ENCODE measurements around the gene PGR.

Gene PGR

GRCh38 chr11:100984668-100985067 is 144.9 kb downstream of the PGR start:
- no peak overlapping the region for H2BK12ac ChIP-seq (ENCODE audit: low read length)
- H3K79me2 ChIP-seq (ENCODE audit: control insufficient read depth, insufficient read depth, low read length, poor library complexity): no peaks in the 10 kb centered on the region
- H2BK5ac ChIP-seq (ENCODE audit: low read depth, low read length, poor library complexity): no peak overlapping the region
- H3K27ac ChIP-seq (ENCODE audit: low read depth, low read length): no peak overlapping the region
- H4K91ac ChIP-seq (ENCODE audit: low read depth, low read length): no peak overlapping the region
- H3K4me1 ChIP-seq (ENCODE audit: control insufficient read depth in 1 of 2, insufficient read depth in 2 of 2, low read length in 2 of 2): no peaks in the 10 kb centered on the region
- no peaks in the 10 kb centered on the region for H3K27me3 ChIP-seq (ENCODE audit: insufficient read depth, low read length)
- H2AK5ac ChIP-seq (ENCODE audit: low read length): no peak overlapping the region
- H3K79me1 ChIP-seq (ENCODE audit: low read length): no peaks in the 10 kb centered on the region
- no peak overlapping the region for H3K9ac ChIP-seq (ENCODE audit: low read length)
- H3K18ac ChIP-seq (ENCODE audit: low read length): no peak overlapping the region
- whole genome bisulfite sequencing (ENCODE audit: extremely low coverage, insufficient coverage, insufficient read length): no CpG with 5 or more reads among the region's 3 CpGs
- H3K4me3 ChIP-seq (ENCODE audit: low read depth, low read length): no peak overlapping the region
- H3K9me3 ChIP-seq (ENCODE audit: insufficient read depth, low read depth, low read length): no peaks in the 10 kb centered on the region
- no peak overlapping the region for H3K4ac ChIP-seq (ENCODE audit: low read depth, low read length)
- no peak overlapping the region for H4K8ac ChIP-seq (ENCODE audit: low read depth, low read length)
- H2AFZ ChIP-seq (ENCODE audit: insufficient read depth, low read length, poor library complexity): no peak overlapping the region
- H3K23ac ChIP-seq (ENCODE audit: low read length): no peak overlapping the region
- no peaks in the 10 kb centered on the region for H3K36me3 ChIP-seq (ENCODE audit: control insufficient read depth in 1 of 2, insufficient read depth in 2 of 2, low read length in 2 of 2)
- no peak overlapping the region for H2BK120ac ChIP-seq (ENCODE audit: insufficient read depth, low read length, poor library complexity)
- H3K4me2 ChIP-seq (ENCODE audit: low read length): no peak overlapping the region
- no peak overlapping the region for H3K14ac ChIP-seq (ENCODE audit: low read length)
- DNase-seq: no peak
- no peak overlapping the region for H4K12ac ChIP-seq (ENCODE audit: low read depth, low read length)

GRCh38 chr11:100981196-100981824 is 148.3 kb downstream of the PGR start:
- H3K4me1 ChIP-seq (ENCODE audit: control insufficient read depth in 1 of 2, insufficient read depth in 2 of 2, low read length in 2 of 2): no peaks in the 10 kb centered on the region
- H3K9ac ChIP-seq (ENCODE audit: low read length): no peak overlapping the region
- H4K12ac ChIP-seq (ENCODE audit: low read depth, low read length): no peak overlapping the region
- no peak overlapping the region for H3K4me3 ChIP-seq (ENCODE audit: low read depth, low read length)
- no peak overlapping the region for H3K27ac ChIP-seq (ENCODE audit: low read depth, low read length)
- no peak overlapping the region for H2BK120ac ChIP-seq (ENCODE audit: insufficient read depth, low read length, poor library complexity)
- no peak overlapping the region for H2BK5ac ChIP-seq (ENCODE audit: low read depth, low read length, poor library complexity)
- H2BK12ac ChIP-seq (ENCODE audit: low read length): no peak overlapping the region
- peaks cover 0 to 5% of the 10 kb centered on the region in 2 experiments for H3K36me3 ChIP-seq (ENCODE audit: control insufficient read depth in 1 of 2, insufficient read depth in 2 of 2, low read length in 2 of 2)
- DNase-seq: no peak
- H3K4ac ChIP-seq (ENCODE audit: low read depth, low read length): no peak overlapping the region
- no peak overlapping the region for H2AK5ac ChIP-seq (ENCODE audit: low read length)
- H3K79me1 ChIP-seq (ENCODE audit: low read length): no peaks in the 10 kb centered on the region
- no peak overlapping the region for H4K91ac ChIP-seq (ENCODE audit: low read depth, low read length)
- WGBS (ENCODE audit: extremely low coverage, insufficient coverage, insufficient read length): no CpG with 5 or more reads among the region's 1 CpG
- H3K27me3 ChIP-seq (ENCODE audit: insufficient read depth, low read length): no peaks in the 10 kb centered on the region
- H3K79me2 ChIP-seq (ENCODE audit: control insufficient read depth, insufficient read depth, low read length, poor library complexity): no peaks in the 10 kb centered on the region
- no peak overlapping the region for H2AFZ ChIP-seq (ENCODE audit: insufficient read depth, low read length, poor library complexity)
- no peak overlapping the region for H3K18ac ChIP-seq (ENCODE audit: low read length)
- H3K9me3 ChIP-seq (ENCODE audit: insufficient read depth, low read depth, low read length): no peaks in the 10 kb centered on the region
- no peak overlapping the region for H3K14ac ChIP-seq (ENCODE audit: low read length)
- H3K23ac ChIP-seq (ENCODE audit: low read length): no peak overlapping the region
- H3K4me2 ChIP-seq (ENCODE audit: low read length): no peak overlapping the region
- H4K8ac ChIP-seq (ENCODE audit: low read depth, low read length): no peak overlapping the region

- no peak overlapping the region for H4K91ac ChIP-seq (ENCODE audit: low read depth, low read length)
- no peak overlapping the region for H3K18ac ChIP-seq (ENCODE audit: low read length)
- no peak overlapping the region for H2BK12ac ChIP-seq (ENCODE audit: low read length)
- H4K8ac ChIP-seq (ENCODE audit: low read depth, low read length): no peak overlapping the region
- no peaks in the 10 kb centered on the region for H3K4me1 ChIP-seq (ENCODE audit: control insufficient read depth in 1 of 2, insufficient read depth in 2 of 2, low read length in 2 of 2)
- WGBS (ENCODE audit: extremely low coverage, insufficient coverage, insufficient read length): no CpG with 5 or more reads among the region's 3 CpGs
- H3K27me3 ChIP-seq (ENCODE audit: insufficient read depth, low read length): no peaks in the 10 kb centered on the region
- peak in 1 of 2 donors; percentile 38 for DNase-seq
- no peak overlapping the region for H3K9ac ChIP-seq (ENCODE audit: low read length)
- no peak overlapping the region for H2AK5ac ChIP-seq (ENCODE audit: low read length)
- no peaks in the 10 kb centered on the region for H3K9me3 ChIP-seq (ENCODE audit: insufficient read depth, low read depth, low read length)
- H3K23ac ChIP-seq (ENCODE audit: low read length): no peak overlapping the region
- H2AFZ ChIP-seq (ENCODE audit: insufficient read depth, low read length, poor library complexity): no peak overlapping the region
- H3K36me3 ChIP-seq (ENCODE audit: control insufficient read depth in 1 of 2, insufficient read depth in 2 of 2, low read length in 2 of 2): peaks cover 0 to 11% of the 10 kb centered on the region in 2 experiments
- no peaks in the 10 kb centered on the region for H3K79me2 ChIP-seq (ENCODE audit: control insufficient read depth, insufficient read depth, low read length, poor library complexity)
- no peak overlapping the region for H2BK120ac ChIP-seq (ENCODE audit: insufficient read depth, low read length, poor library complexity)
- H3K4me2 ChIP-seq (ENCODE audit: low read length): no peak overlapping the region
- H4K12ac ChIP-seq (ENCODE audit: low read depth, low read length): no peak overlapping the region
- H3K4ac ChIP-seq (ENCODE audit: low read depth, low read length): no peak overlapping the region
- no peak overlapping the region for H2BK5ac ChIP-seq (ENCODE audit: low read depth, low read length, poor library complexity)
- H3K27ac ChIP-seq (ENCODE audit: low read depth, low read length): no peak overlapping the region
- H3K4me3 ChIP-seq (ENCODE audit: low read depth, low read length): no peak overlapping the region
- no peak overlapping the region for H3K14ac ChIP-seq (ENCODE audit: low read length)
- no peaks in the 10 kb centered on the region for H3K79me1 ChIP-seq (ENCODE audit: low read length)
Observed at GRCh38 chr11:100980156-100980555, 149.5 kb downstream of the PGR start.
